ENCODE data around the gene PALMD. TPM values are rescaled to one million over a fixed set of nuclear protein-coding genes. Genes with fewer than 3 reads are reported as not detected.

PALMD gene
- polyA plus RNA-seq, 1 of the 3 experiments (the other 2 are of a cell fraction) = 1.8 TPM

GRCh38 chr1:99676876-99677275, 31.0 kb downstream of the PALMD start:
- Histone ChIP-seq H3K9me2 (no peaks in the 10 kb centered on the region), H3K4me1 (ENCODE audit: control insufficient read depth in 1 of 2, insufficient read depth in 2 of 2, low read depth in 1 of 2, low read length in 1 of 2) (peaks cover 4 to 16% of the 10 kb centered on the region in 2 experiments; a peak in 3 of 4 replicates), H2AFZ (ENCODE audit: low read depth) (no peak overlapping the region), H3K9me3 (no peaks in the 10 kb centered on the region), H3K9ac (no peak overlapping the region), H3K27me3 (ENCODE audit: insufficient read depth) (no peaks in the 10 kb centered on the region), H4K20me1 (ENCODE audit: insufficient read depth) (no peaks in the 10 kb centered on the region), H3K79me2 (ENCODE audit: insufficient read depth) (no peaks in the 10 kb centered on the region), H3K4me2 (no peak overlapping the region), H3F3A (replicated peaks; ENCODE audit: insufficient read depth) (peaks cover 14% of the 10 kb centered on the region), H3K27ac (ENCODE audit: low read depth in 2 of 2, low read length in 1 of 2) (no peak overlapping the region), H3K36me3 (replicated peaks in 1 of 2; ENCODE audit: control insufficient read depth in 1 of 2, insufficient read depth in 2 of 2, low read length in 1 of 2) (peaks cover 0 to 23% of the 10 kb centered on the region in 2 experiments), H3K4me3 (ENCODE audit: low read depth in 2 of 2, low read length in 1 of 2) (no peak overlapping the region)
- POLR2A ChIA-PET = no interaction called here
- no peak for TF ChIP-seq MXI1 (IDR thresholded peaks at IDR 0.05; ENCODE audit: low read depth, low read length)
- no peak for TF ChIP-seq TCF12 (IDR thresholded peaks at IDR 0.05)
- no peak for TF ChIP-seq RXRA (IDR thresholded peaks at IDR 0.05; ENCODE audit: borderline replicate concordance, low read depth)
- no peak for TF ChIP-seq PBX3 (IDR thresholded peaks at IDR 0.05)
- TF ChIP-seq POLR2AphosphoS5 (IDR thresholded peaks at IDR 0.05; ENCODE audit: low read depth, low read length) = no peak
- no peak for TF ChIP-seq MEF2A (IDR thresholded peaks at IDR 0.05; ENCODE audit: borderline replicate concordance, low read depth)
- TF ChIP-seq ELF1 (IDR thresholded peaks at IDR 0.05) = no peak
- TF ChIP-seq RCOR1 (IDR thresholded peaks at IDR 0.05; ENCODE audit: low read length) = no peak
- CTCF ChIA-PET = interaction anchor here (0.9 kb wide), 1 partner anchor 9 kb away, joined by 4 read pairs; no protein-coding TSS in a partner anchor
- DNase-seq = no peak

GRCh38 chr1:99677416-99677815, 31.5 kb downstream of the PALMD start:
- H3K9me2 ChIP-seq = no peaks in the 10 kb centered on the region
- ChIA-PET CTCF (interaction anchor here (0.9 kb wide), 1 partner anchor 8 kb away, joined by 4 read pairs; no protein-coding TSS in a partner anchor), POLR2A (no interaction called here)
- H3K4me2 ChIP-seq = no peak overlapping the region
- no peak for TF ChIP-seq PBX3 (IDR thresholded peaks at IDR 0.05)
- no peak for TF ChIP-seq YY1 (IDR thresholded peaks at IDR 0.05; ENCODE audit: low read depth)
- no peak for TF ChIP-seq GATA2 (CRISPR knock-in tag; IDR thresholded peaks at IDR 0.05)
- no peak for TF ChIP-seq MXI1 (IDR thresholded peaks at IDR 0.05; ENCODE audit: low read depth, low read length)
- no peak for TF ChIP-seq EP300 (IDR thresholded peaks at IDR 0.05; ENCODE audit: borderline replicate concordance in 1 of 2, low read depth in 1 of 2, low read length in 1 of 2)
- no peak for TF ChIP-seq SIN3A (IDR thresholded peaks at IDR 0.05; ENCODE audit: borderline replicate concordance, low read depth, low read length)
- no peak for TF ChIP-seq TEAD4 (IDR thresholded peaks at IDR 0.05; ENCODE audit: borderline replicate concordance, insufficient read depth)
- no peak for TF ChIP-seq EZH2phosphoT487 (IDR thresholded peaks at IDR 0.05; ENCODE audit: borderline replicate concordance, low read depth)
- no peak for TF ChIP-seq TAF1 (IDR thresholded peaks at IDR 0.05; ENCODE audit: borderline replicate concordance, low read depth, low read length)
- TF ChIP-seq FOSL2 (IDR thresholded peaks at IDR 0.05; ENCODE audit: borderline replicate concordance, low read depth) = no peak
- TF ChIP-seq CHD2 (IDR thresholded peaks at IDR 0.05; ENCODE audit: low read length, partially characterized antibody) = no peak
- TF ChIP-seq MEF2A (IDR thresholded peaks at IDR 0.05; ENCODE audit: borderline replicate concordance, low read depth) = no peak
- no peak for TF ChIP-seq CTCF (IDR thresholded peaks at IDR 0.05)
- no peak for TF ChIP-seq RAD21 (IDR thresholded peaks at IDR 0.05; ENCODE audit: low read length)
- TF ChIP-seq ZBTB33 (IDR thresholded peaks at IDR 0.05; ENCODE audit: borderline replicate concordance, low read depth) = no peak
- no peak for TF ChIP-seq USF1 (IDR thresholded peaks at IDR 0.05; ENCODE audit: borderline replicate concordance, low read depth)
- no peak for TF ChIP-seq RXRA (IDR thresholded peaks at IDR 0.05; ENCODE audit: borderline replicate concordance, low read depth)
- H4K20me1 ChIP-seq (ENCODE audit: insufficient read depth) = no peaks in the 10 kb centered on the region
- H2AFZ ChIP-seq (ENCODE audit: low read depth) = no peak overlapping the region
- 91% methylated on average over 2 of the region's 2 CpGs for WGBS (ENCODE audit: low lambda C conversion rate)
- H3F3A ChIP-seq (replicated peaks; ENCODE audit: insufficient read depth) = peaks cover 14% of the 10 kb centered on the region
- H3K4me1 ChIP-seq (ENCODE audit: control insufficient read depth in 1 of 2, insufficient read depth in 2 of 2, low read depth in 1 of 2, low read length in 1 of 2) = peaks cover 2 to 16% of the 10 kb centered on the region in 2 experiments; a peak in 3 of 4 replicates
- H3K4me3 ChIP-seq (ENCODE audit: low read depth in 2 of 2, low read length in 1 of 2) = no peak overlapping the region
- peaks cover 0 to 29% of the 10 kb centered on the region in 2 experiments for H3K36me3 ChIP-seq (replicated peaks in 1 of 2; ENCODE audit: control insufficient read depth in 1 of 2, insufficient read depth in 2 of 2, low read length in 1 of 2)
- no peak for DNase-seq
- no peak overlapping the region for H3K27ac ChIP-seq (ENCODE audit: low read depth in 2 of 2, low read length in 1 of 2)
- H3K9ac ChIP-seq = no peak overlapping the region
- H3K27me3 ChIP-seq (ENCODE audit: insufficient read depth) = no peaks in the 10 kb centered on the region
- no peaks in the 10 kb centered on the region for H3K9me3 ChIP-seq
- no peaks in the 10 kb centered on the region for H3K79me2 ChIP-seq (ENCODE audit: insufficient read depth)
